ENCODE measurements around the gene SCRN2. TPM values are rescaled to one million over a fixed set of nuclear protein-coding genes. Genes with fewer than 3 reads are reported as not detected.

SCRN2 gene
- total RNA-seq, 1 experiment from 2014 or later, result 50.8 TPM

DNA sequence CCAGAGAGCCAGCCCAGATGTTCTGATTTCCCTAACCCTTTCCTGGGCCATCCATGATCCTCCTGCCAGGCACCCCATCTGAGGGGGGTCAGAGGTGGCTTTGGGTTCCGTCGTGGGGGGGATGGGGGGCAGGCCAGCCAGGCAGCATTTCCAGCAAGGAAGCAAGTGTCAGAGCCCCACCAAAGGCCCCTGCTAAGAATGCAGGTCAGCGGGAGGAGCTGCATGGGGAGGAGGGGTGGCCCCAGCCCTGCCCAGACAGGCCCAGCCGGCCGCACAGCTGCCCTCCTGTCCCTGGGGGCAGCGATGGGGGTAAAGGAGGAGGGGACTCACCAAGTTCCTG is 2.3 kb upstream of the SCRN2 start (continued):
- TF ChIP-seq, protein P1, sequence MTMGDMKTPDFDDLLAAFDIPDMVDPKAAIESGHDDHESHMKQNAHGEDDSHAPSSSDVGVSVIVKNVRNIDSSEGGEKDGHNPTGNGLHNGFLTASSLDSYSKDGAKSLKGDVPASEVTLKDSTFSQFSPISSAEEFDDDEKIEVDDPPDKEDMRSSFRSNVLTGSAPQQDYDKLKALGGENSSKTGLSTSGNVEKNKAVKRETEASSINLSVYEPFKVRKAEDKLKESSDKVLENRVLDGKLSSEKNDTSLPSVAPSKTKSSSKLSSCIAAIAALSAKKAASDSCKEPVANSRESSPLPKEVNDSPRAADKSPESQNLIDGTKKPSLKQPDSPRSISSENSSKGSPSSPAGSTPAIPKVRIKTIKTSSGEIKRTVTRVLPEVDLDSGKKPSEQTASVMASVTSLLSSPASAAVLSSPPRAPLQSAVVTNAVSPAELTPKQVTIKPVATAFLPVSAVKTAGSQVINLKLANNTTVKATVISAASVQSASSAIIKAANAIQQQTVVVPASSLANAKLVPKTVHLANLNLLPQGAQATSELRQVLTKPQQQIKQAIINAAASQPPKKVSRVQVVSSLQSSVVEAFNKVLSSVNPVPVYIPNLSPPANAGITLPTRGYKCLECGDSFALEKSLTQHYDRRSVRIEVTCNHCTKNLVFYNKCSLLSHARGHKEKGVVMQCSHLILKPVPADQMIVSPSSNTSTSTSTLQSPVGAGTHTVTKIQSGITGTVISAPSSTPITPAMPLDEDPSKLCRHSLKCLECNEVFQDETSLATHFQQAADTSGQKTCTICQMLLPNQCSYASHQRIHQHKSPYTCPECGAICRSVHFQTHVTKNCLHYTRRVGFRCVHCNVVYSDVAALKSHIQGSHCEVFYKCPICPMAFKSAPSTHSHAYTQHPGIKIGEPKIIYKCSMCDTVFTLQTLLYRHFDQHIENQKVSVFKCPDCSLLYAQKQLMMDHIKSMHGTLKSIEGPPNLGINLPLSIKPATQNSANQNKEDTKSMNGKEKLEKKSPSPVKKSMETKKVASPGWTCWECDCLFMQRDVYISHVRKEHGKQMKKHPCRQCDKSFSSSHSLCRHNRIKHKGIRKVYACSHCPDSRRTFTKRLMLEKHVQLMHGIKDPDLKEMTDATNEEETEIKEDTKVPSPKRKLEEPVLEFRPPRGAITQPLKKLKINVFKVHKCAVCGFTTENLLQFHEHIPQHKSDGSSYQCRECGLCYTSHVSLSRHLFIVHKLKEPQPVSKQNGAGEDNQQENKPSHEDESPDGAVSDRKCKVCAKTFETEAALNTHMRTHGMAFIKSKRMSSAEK (CRISPR knock-in tag; IDR thresholded peaks at IDR 0.05; ENCODE audit: borderline replicate concordance), result no peak
- no peak for TF ChIP-seq NR2C2 (CRISPR knock-in tag; IDR thresholded peaks at IDR 0.05)
- no peak for TF ChIP-seq JUN (CRISPR knock-in tag; IDR thresholded peaks at IDR 0.05)
- TF ChIP-seq MXD4 (CRISPR knock-in tag; IDR thresholded peaks at IDR 0.05; ENCODE audit: borderline replicate concordance), result no peak
- TF ChIP-seq, protein P2, sequence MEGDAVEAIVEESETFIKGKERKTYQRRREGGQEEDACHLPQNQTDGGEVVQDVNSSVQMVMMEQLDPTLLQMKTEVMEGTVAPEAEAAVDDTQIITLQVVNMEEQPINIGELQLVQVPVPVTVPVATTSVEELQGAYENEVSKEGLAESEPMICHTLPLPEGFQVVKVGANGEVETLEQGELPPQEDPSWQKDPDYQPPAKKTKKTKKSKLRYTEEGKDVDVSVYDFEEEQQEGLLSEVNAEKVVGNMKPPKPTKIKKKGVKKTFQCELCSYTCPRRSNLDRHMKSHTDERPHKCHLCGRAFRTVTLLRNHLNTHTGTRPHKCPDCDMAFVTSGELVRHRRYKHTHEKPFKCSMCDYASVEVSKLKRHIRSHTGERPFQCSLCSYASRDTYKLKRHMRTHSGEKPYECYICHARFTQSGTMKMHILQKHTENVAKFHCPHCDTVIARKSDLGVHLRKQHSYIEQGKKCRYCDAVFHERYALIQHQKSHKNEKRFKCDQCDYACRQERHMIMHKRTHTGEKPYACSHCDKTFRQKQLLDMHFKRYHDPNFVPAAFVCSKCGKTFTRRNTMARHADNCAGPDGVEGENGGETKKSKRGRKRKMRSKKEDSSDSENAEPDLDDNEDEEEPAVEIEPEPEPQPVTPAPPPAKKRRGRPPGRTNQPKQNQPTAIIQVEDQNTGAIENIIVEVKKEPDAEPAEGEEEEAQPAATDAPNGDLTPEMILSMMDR (IDR thresholded peaks at IDR 0.05), result peak; percentile 2; the same call in 1 of the 2 replicates
- TF ChIP-seq, protein P3, sequence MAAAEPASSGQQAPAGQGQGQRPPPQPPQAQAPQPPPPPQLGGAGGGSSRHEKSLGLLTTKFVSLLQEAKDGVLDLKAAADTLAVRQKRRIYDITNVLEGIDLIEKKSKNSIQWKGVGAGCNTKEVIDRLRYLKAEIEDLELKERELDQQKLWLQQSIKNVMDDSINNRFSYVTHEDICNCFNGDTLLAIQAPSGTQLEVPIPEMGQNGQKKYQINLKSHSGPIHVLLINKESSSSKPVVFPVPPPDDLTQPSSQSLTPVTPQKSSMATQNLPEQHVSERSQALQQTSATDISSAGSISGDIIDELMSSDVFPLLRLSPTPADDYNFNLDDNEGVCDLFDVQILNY (CRISPR knock-in tag; IDR thresholded peaks at IDR 0.05), result no peak
- TF ChIP-seq, protein P4, sequence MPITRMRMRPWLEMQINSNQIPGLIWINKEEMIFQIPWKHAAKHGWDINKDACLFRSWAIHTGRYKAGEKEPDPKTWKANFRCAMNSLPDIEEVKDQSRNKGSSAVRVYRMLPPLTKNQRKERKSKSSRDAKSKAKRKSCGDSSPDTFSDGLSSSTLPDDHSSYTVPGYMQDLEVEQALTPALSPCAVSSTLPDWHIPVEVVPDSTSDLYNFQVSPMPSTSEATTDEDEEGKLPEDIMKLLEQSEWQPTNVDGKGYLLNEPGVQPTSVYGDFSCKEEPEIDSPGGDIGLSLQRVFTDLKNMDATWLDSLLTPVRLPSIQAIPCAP (CRISPR knock-in tag; IDR thresholded peaks at IDR 0.05), result no peak
- TF ChIP-seq TEAD4 (CRISPR knock-in tag; IDR thresholded peaks at IDR 0.05), result no peak
- TF ChIP-seq, protein P5, sequence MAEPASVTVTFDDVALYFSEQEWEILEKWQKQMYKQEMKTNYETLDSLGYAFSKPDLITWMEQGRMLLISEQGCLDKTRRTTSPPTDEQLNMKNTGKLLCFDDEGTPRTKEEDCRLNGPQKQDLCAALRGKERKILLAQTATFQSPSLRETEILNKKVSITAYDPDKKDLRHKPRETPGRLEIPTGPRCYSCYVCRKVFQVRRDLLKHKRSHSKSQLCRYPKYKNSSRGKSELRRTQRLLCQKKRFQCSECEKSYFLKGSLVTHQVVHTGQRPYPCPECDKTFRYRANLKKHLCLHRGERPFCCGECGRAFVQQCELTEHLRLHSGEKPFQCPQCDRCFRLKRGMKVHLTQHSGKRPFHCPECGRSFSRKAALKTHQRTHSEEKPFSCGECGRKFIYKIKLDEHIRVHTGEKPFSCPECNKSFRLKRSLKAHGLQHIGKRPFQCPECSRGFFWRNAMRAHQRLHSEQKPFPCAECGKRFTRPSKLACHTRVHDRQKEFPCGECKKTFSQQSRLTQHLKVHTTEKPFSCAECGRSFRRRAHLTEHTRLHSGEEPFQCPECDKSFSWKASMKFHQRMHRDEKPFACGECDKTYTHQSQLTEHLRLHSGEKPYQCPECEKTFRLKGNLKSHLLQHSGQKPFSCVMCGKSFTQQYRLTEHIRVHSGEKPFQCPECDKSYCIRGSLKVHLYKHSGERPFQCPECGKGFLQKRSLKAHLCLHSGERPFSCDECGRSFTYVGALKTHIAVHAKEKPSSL (CRISPR knock-in tag; conservative IDR thresholded peaks at IDR 0.05), result no peak
- no peak for TF ChIP-seq CREM (CRISPR knock-in tag; IDR thresholded peaks at IDR 0.05)
- peak; percentile 37; the same call in 1 of the 2 replicates for TF ChIP-seq ZNF263 (CRISPR knock-in tag; IDR thresholded peaks at IDR 0.05; ENCODE audit: low read depth)

- no peak overlapping the region for H3K27ac Mint-ChIP-seq
- POLR2A ChIA-PET, result interaction anchor here (0.8 to 1.8 kb wide), 4 partner anchors 43 to 192 kb away, joined by 3 to 8 read pairs (median 5); partner anchors contain the start of genes KPNB1 and SP2
- ATAC-seq, result peak; percentile 2
Observed at GRCh38 chr17:47841488-47842291, 617 bp upstream of the SCRN2 start.

More at GRCh38 chr17:47841488-47842291, 617 bp upstream of the SCRN2 start:
- Mint-ChIP-seq H3K4me1 (peaks cover 48% of the 10 kb centered on the region), H3K4me3 (peak overlapping the region; percentile 95), H3K27me3 (ENCODE audit: low read depth) (peaks cover 26% of the 10 kb centered on the region), H3K9me3 (no peaks in the 10 kb centered on the region), H3K36me3 (no peaks in the 10 kb centered on the region)
- no peak for DNase-seq (ENCODE audit: low spot score)
- TF ChIP-seq, protein P6, sequence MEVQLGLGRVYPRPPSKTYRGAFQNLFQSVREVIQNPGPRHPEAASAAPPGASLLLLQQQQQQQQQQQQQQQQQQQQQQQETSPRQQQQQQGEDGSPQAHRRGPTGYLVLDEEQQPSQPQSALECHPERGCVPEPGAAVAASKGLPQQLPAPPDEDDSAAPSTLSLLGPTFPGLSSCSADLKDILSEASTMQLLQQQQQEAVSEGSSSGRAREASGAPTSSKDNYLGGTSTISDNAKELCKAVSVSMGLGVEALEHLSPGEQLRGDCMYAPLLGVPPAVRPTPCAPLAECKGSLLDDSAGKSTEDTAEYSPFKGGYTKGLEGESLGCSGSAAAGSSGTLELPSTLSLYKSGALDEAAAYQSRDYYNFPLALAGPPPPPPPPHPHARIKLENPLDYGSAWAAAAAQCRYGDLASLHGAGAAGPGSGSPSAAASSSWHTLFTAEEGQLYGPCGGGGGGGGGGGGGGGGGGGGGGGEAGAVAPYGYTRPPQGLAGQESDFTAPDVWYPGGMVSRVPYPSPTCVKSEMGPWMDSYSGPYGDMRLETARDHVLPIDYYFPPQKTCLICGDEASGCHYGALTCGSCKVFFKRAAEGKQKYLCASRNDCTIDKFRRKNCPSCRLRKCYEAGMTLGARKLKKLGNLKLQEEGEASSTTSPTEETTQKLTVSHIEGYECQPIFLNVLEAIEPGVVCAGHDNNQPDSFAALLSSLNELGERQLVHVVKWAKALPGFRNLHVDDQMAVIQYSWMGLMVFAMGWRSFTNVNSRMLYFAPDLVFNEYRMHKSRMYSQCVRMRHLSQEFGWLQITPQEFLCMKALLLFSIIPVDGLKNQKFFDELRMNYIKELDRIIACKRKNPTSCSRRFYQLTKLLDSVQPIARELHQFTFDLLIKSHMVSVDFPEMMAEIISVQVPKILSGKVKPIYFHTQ (CRISPR knock-in tag; IDR thresholded peaks at IDR 0.05), result no peak
- TF ChIP-seq, protein P2 (IDR thresholded peaks at IDR 0.05), result peak; percentile 33
- TF ChIP-seq, protein P7, sequence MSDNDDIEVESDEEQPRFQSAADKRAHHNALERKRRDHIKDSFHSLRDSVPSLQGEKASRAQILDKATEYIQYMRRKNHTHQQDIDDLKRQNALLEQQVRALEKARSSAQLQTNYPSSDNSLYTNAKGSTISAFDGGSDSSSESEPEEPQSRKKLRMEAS (CRISPR knock-in tag; IDR thresholded peaks at IDR 0.05), result 0 out of 2 replicates have a peak, but pooled peaks have one; percentile 5
- TF ChIP-seq, protein P8, sequence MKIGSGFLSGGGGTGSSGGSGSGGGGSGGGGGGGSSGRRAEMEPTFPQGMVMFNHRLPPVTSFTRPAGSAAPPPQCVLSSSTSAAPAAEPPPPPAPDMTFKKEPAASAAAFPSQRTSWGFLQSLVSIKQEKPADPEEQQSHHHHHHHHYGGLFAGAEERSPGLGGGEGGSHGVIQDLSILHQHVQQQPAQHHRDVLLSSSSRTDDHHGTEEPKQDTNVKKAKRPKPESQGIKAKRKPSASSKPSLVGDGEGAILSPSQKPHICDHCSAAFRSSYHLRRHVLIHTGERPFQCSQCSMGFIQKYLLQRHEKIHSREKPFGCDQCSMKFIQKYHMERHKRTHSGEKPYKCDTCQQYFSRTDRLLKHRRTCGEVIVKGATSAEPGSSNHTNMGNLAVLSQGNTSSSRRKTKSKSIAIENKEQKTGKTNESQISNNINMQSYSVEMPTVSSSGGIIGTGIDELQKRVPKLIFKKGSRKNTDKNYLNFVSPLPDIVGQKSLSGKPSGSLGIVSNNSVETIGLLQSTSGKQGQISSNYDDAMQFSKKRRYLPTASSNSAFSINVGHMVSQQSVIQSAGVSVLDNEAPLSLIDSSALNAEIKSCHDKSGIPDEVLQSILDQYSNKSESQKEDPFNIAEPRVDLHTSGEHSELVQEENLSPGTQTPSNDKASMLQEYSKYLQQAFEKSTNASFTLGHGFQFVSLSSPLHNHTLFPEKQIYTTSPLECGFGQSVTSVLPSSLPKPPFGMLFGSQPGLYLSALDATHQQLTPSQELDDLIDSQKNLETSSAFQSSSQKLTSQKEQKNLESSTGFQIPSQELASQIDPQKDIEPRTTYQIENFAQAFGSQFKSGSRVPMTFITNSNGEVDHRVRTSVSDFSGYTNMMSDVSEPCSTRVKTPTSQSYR (CRISPR knock-in tag; IDR thresholded peaks at IDR 0.05), result no peak
- CTCF ChIA-PET, result interaction anchor here (0.7 to 19.3 kb wide), 28 partner anchors 10 to 208 kb away, joined by 3 to 1122 read pairs (median 8); partner anchors contain the start of genes CDK5RAP3, LRRC46, MRPL10 and OSBPL7
